Epithelial cell of prostate (primary cell): ENCODE results near the gene SAFB.
A peak's percentile ranks its signal among the peaks of the same experiment; 100 is the strongest.

ENCODE experiments used
- DNase-seq: peaks from one replicate; pipeline ENCODE4 v3.0.0-alpha.2; 2011; ENCODE audit warnings: low read depth, low spot score
- H3K27ac ChIP-seq: fragments of 450-650 bp; 2 replicates; pipeline ENCODE4 v1.5.1; 2017; ENCODE audit warnings: mild to moderate bottlenecking

Gene SAFB

DNA sequence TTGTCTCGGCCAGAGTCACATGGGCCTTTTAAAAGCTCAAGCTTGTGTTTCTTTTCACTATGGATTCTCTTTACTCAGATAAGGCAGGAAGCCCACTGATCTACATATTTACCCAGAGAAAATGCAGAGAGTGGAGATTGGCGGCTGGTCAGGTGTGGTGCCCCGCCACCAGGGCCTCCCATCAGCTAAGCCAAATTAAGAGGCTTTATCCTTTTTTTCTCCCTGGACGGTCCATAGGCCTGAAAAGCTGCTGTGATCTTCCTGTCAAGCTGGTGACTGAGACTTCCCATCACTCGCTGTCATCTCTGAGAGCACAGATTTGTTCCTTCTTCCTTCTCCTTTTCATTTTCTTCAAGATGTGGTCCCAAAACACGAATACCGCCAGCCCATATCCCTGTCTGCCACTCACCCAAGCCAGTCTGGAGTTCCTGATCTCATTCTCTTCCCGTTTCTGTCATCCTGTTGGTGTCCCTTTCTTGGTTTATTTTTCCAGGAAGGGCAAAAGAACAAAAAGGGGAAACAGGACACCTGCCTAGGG is 1.9 kb downstream of the SAFB start:
- H3K27ac ChIP-seq: no peak overlapping the region
- no peak for DNase-seq

DNA sequence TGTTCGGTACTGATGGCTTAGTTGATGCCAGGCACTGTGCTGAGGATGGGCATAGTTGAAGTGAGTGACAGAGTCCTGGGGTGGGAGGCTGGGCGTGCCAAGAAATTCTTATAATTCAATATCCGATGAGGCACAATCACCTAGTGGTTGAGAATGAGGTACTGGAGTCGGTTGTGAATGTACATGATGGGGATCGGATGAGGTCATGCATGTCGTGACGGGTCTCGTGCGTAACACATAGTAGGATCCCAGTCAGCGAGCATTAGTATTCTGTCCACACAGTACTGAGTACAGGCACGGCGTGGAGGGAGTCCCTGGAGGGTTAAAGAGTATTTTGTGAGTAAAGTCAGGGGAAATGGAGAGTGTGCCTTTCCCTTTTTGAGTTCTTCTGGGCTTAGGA is 2.8 kb downstream of the SAFB start:
- H3K27ac ChIP-seq: no peak overlapping the region
- DNase-seq: no peak

GRCh38 chr19:5627395-5627904 is 4.6 kb downstream of the SAFB start:
- no peak overlapping the region for H3K27ac ChIP-seq
- DNase-seq: no peak

- no peak for DNase-seq
- H3K27ac ChIP-seq: no peak overlapping the region
These were observed 5.6 kb downstream of the SAFB start for GRCh38 chr19:5628461-5628860.

DNA sequence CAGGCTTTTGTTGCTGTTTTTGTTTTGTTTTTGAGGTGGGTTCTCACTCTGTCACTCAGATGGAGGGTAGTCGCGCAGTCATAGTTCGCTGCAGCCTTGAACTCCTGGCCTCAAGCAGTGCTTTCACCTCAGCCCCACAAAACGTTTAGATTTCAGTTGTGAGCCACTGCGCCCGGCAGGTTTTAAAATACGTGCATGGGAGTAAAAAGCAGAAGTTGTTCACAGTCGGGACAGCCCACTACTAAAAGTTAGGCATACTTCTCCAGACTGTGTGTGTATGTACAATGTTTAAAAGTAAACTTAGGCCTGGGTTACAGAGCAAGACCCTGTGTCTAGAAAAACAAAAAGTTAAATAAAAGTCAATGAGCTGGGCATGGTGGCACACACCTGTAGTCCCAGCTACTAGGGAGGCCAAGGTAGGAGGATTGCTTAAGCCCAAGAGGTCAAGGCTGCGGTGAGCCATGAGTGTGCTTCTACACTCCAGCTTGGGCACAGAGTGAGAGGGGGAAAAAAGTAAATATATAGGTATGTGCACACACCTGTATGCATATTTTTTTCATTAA is 6.1 kb downstream of the SAFB start:
- no peak for DNase-seq
- no peak overlapping the region for H3K27ac ChIP-seq

GRCh38 chr19:5631567-5632240 is 8.8 kb downstream of the SAFB start:
- no peak for DNase-seq

DNA sequence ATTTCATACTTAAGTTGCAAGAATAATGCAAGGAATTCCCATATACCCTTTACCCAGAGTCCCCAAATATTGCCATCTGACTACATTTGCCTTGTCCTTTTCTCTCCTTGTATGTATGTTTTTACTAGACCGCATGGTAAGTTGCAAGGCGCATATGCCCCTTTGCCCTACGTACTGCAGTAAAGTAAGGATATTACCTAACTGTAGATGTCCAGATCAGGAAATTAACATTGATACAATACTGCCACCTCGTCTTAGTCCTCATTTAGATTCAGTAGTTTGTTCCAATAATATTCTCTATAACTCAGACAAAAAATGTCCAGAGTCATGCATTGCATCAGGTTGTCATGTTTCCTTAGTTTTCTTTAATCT is 9.3 kb downstream of the SAFB start:
- no peak overlapping the region for H3K27ac ChIP-seq
- DNase-seq: no peak

More at GRCh38 chr19:5631567-5632240, 8.8 kb downstream of the SAFB start:
- no peak overlapping the region for H3K27ac ChIP-seq

DNA sequence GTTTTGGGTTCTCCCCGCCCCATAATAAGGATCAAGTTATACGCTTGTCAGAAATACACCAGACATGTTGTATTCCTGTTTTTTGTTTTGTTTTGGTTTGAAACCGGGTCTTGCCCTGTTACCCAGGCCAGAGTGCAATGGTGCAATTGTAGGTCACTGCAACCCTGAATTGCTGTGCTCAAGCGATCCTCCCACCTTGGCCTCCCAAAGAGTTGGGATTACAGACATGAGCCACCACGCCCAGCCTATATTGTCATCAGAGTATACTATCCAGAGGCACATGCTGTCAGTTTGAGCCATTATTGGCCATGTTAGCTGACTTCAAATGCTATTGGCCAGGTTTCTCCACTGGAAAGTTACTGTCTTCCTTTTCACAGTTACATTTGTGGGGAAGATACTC is 9.8 kb downstream of the SAFB start:
- no peak for DNase-seq
- H3K27ac ChIP-seq: no peak overlapping the region

DNA sequence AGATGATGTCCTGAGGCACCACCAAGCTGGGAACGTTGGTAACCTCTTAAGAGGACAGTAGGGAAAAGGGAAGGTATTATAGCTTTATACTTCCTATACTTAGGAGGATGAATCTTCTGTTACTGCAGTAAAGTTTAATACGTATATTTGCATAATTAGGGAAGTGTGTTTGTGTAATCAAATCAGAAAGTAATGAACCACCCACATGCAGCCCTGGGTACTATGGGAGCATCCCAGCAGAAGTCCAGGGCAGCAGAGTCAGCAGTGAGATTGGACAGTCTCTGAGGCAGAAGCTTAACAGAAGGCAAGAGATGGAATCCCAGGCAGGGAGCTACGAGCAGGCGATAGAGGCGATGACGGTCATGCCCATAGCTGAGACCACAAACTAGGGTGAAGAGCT is 12.5 kb downstream of the SAFB start:
- no peak for DNase-seq
- no peak overlapping the region for H3K27ac ChIP-seq

DNA sequence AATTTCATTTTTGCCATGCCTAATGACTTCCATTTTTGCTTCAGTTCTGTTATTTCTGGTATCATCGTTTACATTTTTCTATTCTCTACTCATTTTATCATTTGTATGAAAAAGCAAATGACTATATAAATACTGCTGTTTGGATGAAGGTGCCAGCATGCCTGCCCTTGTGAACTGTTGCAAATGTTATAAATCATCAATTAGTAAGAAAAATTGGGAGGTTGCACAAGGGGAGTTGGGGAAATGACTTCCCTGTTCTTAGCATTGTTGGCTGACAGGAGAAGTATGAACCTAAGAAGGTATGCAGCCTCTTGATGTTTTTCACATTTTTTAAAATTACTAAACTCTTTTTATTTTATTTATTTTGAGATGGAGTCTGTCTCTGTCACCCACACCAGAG is 15.1 kb downstream of the SAFB start:
- no peak overlapping the region for H3K27ac ChIP-seq
- DNase-seq: no peak

DNA sequence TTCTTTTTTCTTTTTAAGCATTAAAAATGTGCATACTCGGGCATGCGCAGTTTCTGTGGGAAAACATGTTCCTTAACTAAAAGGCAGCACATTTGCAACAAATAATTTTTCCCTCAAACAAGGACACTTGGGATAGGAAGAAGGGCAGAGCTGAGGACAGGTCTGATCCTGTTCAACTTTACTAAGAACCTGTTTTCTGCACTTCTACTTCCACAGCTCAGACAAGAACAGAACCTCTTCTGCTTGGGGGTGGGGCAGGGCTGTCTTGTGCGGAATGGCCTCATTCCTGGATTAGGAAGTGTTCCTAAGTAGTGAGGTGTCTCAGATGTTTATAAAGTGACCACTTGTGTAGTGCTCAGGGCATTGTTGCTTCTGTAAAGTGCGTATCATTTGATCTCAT is 18.3 kb downstream of the SAFB start:
- peak; percentile 10 for DNase-seq
- H3K27ac ChIP-seq: peak overlapping the region; percentile 45

DNA sequence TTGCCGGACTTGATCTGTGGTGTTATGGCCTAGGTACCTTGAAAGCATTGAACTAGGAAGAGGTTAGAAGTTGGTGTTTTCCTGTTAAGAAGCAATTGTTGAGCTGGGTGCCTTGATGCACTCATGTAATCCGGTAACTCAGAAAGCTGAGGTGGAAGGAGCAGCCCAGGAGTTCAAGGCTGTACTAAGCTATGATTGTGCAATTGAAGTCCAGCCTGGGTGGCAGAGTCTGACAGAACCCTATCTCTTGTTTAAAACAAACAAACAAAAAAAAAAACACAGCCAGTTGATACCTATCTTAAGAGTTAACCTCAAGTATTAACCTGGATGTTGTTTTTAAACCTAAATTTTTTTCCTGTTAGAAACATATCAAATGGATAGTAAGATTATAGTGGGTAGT is 19.3 kb downstream of the SAFB start:
- no peak for DNase-seq
- no peak overlapping the region for H3K27ac ChIP-seq

- no peak for DNase-seq
- H3K27ac ChIP-seq: no peak overlapping the region
These were observed 20.2 kb downstream of the SAFB start for GRCh38 chr19:5643060-5643459.

DNA sequence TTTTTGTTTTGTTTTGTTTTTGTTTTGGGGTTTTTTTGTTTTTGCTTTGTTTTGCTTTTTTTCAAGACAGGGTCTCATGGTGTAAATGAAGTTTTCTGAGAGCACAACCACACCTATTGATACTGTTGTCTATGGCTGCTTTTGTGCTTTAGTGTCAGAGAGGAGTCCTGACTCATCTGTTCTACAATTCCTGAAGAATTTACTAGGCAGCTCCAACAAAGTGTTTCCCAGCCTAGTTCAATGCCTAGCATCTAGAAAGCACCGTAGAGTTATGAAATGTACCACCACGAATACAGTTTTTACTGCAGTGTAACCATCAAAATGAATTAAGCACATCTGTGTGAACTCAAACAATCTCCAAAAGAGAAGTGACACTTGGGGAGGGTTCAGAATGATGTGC is 21.2 kb downstream of the SAFB start:
- H3K27ac ChIP-seq: no peak overlapping the region
- DNase-seq: no peak

DNA sequence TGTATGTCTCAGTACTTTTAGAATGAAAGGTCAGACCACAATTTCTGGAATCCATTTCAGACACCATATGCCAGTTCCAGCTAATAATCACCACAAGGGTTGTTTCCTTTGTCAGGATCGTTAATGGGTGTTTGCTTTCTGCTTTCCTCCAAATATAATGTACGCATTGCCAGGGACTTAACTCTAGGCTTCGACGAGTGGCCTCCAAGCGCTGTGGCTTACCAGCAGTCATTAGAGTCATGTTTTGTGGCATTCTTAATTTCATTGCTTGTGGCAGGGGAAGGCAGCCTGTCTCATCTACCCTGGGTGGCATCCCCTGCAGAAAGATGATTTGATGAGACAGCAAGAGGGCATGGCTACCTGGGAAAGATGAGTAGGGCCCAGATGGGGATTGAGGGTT is 22.5 kb downstream of the SAFB start:
- H3K27ac ChIP-seq: no peak overlapping the region
- no peak for DNase-seq

DNA sequence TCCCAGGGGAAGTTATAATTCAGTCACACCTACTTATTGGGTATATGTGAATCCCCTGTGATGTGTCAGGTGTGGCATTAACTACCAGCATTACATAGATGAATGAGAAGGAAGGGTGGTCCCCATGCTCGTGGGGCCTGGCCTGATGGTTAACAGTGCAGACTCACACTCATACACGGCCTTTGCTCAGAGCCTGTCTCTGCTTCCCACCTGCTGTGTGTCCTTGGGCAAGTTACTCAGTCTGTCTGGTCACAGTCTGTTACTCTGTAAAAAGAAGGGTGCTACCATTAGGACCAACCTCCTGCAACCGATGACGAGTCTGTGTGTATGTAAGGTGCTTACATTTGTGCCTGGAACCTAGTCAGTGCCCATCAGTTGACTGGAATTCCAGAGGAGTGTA is 23.8 kb downstream of the SAFB start:
- DNase-seq: no peak

GRCh38 chr19:5648464-5648863 is 25.6 kb downstream of the SAFB start:
- no peak overlapping the region for H3K27ac ChIP-seq
- no peak for DNase-seq

More for the DNA sequence above, 23.8 kb downstream of the SAFB start:
- no peak overlapping the region for H3K27ac ChIP-seq

- no peak for DNase-seq
- no peak overlapping the region for H3K27ac ChIP-seq
These were observed 28.5 kb downstream of the SAFB start for GRCh38 chr19:5651361-5651760.

DNA sequence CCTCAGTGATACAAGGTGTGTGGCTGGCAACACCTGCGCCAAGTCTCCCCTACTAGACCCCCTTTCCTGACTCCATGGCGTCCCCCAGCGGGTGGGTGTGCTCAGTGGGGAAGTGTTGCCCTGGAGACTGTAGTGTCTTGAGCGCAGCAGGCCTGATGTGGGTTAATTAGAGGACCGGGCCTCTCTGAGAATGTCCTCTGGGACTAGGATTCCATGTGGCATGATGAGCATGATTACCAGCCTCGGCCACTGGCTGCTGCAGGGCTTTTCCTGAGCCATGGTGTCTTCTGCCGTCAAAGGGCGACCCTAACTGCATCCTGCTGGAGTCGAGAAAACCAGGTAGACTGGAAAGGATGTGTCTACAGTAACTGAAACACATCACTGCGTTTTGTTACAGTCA is 29.4 kb downstream of the SAFB start:
- no peak overlapping the region for H3K27ac ChIP-seq
- no peak for DNase-seq

- H3K27ac ChIP-seq: no peak overlapping the region
- DNase-seq: no peak
These were observed 32.0 kb downstream of the SAFB start for GRCh38 chr19:5654931-5655330.

GRCh38 chr19:5655412-5655811 is 32.5 kb downstream of the SAFB start:
- no peak overlapping the region for H3K27ac ChIP-seq
- DNase-seq: no peak

DNA sequence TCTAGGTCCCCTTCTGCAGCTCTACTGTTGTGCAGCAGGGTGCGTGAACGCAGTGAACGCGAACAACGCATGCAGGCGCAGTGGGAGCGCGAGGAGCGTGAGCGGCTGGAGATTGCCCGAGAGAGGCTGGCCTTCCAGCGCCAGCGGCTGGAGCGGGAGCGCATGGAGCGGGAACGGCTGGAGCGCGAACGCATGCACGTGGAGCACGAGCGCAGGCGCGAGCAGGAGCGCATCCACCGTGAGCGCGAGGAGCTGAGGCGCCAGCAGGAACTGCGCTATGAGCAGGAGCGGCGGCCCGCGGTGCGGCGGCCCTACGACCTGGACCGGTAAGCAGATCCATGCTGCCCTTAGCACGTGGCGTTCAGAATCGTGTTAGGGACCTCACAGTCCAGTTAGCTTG is 38.6 kb downstream of the SAFB start:
- no peak for DNase-seq

More for the DNA sequence above, 38.6 kb downstream of the SAFB start:
- no peak overlapping the region for H3K27ac ChIP-seq
